HCT116 (cell line): ENCODE results near the gene FGF1.

Source experiments
- CTCF ChIP-seq, 3 experiments: fragments of 200-600 bp in 1 of 3; sonication (generic) in 1 of 3; IDR thresholded peaks in 2 of 3; conservative IDR thresholded peaks in 1 of 3; 2 replicates each; pipeline ENCODE4 v1.5.1; 2012 to 2017; ENCODE audit warnings: low read depth in 2 of 3, low read length in 2 of 3, antibody characterized with exemption in 1 of 3, borderline replicate concordance in 1 of 3, control low read depth in 1 of 3, mild to moderate bottlenecking in 1 of 3, mixed read lengths in 1 of 3, mixed run types in 1 of 3, moderate library complexity in 1 of 3; ENCODE audit not compliant: insufficient read depth in 1 of 3
- EZH2phosphoT487 ChIP-seq: fragments of 200-600 bp; IDR thresholded peaks from 2 replicates; pipeline ENCODE4 v1.6.1; 2018; ENCODE audit warnings: antibody characterized with exemption, borderline replicate concordance
- SIN3A ChIP-seq: IDR thresholded peaks from 2 replicates; pipeline ENCODE4 v1.6.1; 2012; ENCODE audit warnings: low read depth
- ZNF274 ChIP-seq: fragments of 200-500 bp; sonication (Bioruptor generic); IDR thresholded peaks from 2 replicates; pipeline ENCODE4 v1.6.1; 2014; ENCODE audit warnings: mild to moderate bottlenecking, low read depth, low read length, inconsistent platforms
- TF ChIP-seq, protein P1 (sequence below): IDR thresholded peaks from 2 replicates; pipeline ENCODE4 v1.6.1; 2012

DNA sequence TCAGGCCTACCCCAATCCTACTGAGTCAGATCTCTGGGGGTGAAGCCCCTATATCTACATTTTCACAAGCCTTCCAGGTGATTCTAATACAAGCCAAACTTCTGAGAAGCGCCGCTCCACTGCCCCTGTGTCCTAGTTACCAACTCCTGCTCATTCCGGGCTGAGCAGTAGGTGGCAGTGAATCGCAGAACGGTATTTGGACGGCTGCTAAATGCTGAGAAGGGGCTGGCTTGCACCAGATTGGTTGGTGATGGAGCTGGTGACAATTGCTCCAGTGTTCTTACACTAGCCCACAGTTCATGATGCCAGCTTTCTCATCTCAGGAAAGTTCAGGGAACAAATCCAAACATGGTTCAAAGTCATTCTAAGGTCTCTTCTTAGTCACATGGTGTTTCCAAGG is 31.1 kb upstream of the FGF1 start:
- peak; percentile 65 to 71 (median 66); a peak in 5 of 6 replicates for TF ChIP-seq CTCF (IDR thresholded peaks at IDR 0.05 in 2 of 3, conservative IDR thresholded peaks at IDR 0.05 in 1 of 3; ENCODE audit: borderline replicate concordance in 1 of 3, insufficient read depth in 1 of 3, low read depth in 2 of 3, low read length in 2 of 3)
- no peak for TF ChIP-seq ZNF274
- no peak for TF ChIP-seq SIN3A
- no peak for TF ChIP-seq EZH2phosphoT487
- TF ChIP-seq, protein P1, sequence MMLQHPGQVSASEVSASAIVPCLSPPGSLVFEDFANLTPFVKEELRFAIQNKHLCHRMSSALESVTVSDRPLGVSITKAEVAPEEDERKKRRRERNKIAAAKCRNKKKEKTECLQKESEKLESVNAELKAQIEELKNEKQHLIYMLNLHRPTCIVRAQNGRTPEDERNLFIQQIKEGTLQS = no peak
